ENCODE results near the gene NSD2. TPM values are rescaled to one million over a fixed set of nuclear protein-coding genes. Genes with fewer than 3 reads are reported as not detected.

The NSD2 gene
- total and polyA plus RNA-seq, 9 of the 15 experiments (the other 6 are each of a cell fraction or from before 2014, with no cell fraction given) = 6.4 to 126 (median 58.8) TPM

DNA sequence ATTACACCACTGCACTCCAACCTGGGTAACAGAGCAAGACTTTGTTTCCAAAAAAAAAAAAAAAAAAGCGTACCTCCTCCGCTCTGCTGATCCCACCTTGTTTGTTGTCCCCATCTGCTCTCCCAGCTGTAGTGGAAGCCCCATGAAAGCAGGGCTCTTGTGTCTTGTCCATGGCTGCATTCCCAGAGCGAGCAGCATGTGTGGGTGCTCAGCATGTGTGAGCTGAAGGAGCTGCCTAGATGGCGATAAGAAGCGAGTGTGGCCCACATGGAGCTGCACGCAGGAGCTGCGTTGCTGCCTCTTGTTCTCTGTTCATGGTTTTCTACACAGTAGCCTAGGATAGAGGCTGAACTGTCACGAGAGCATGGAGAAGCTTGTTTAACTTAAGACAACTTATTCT lies 12.4 kb downstream of the NSD2 start (continued):
- TF ChIP-seq TEAD4 (IDR thresholded peaks at IDR 0.05; ENCODE audit: low read length) (peak; percentile 69; the same call in 1 of the 2 replicates), TEAD4 (CRISPR knock-in tag; IDR thresholded peaks at IDR 0.05; ENCODE audit: borderline replicate concordance) (no peak), TGIF2 (CRISPR knock-in tag; IDR thresholded peaks at IDR 0.05) (no peak), RBM15 (IDR thresholded peaks at IDR 0.05; ENCODE audit: insufficient read depth, low read length) (no peak), ZNF311 (CRISPR knock-in tag; IDR thresholded peaks at IDR 0.05) (no peak), ZBED1 (IDR thresholded peaks at IDR 0.05) (no peak), SMARCB1 (IDR thresholded peaks at IDR 0.05; ENCODE audit: insufficient read length, low read depth) (no peak), PATZ1 (CRISPR knock-in tag; IDR thresholded peaks at IDR 0.05; ENCODE audit: borderline replicate concordance) (no peak), XRCC3 (IDR thresholded peaks at IDR 0.05) (no peak), HDGF (IDR thresholded peaks at IDR 0.05) (no peak), LCOR (CRISPR knock-in tag; IDR thresholded peaks at IDR 0.05) (no peak), FUS (optimal IDR thresholded peaks at IDR 0.05; ENCODE audit: low read depth, low read length) (no peak), HNRNPUL1 (IDR thresholded peaks at IDR 0.05; ENCODE audit: low read length) (no peak), ZBTB17 (CRISPR knock-in tag; IDR thresholded peaks at IDR 0.05) (no peak), SREBF1 (IDR thresholded peaks at IDR 0.05; ENCODE audit: borderline replicate concordance, low read depth, low read length) (no peak), RBM34 (IDR thresholded peaks at IDR 0.05; ENCODE audit: borderline replicate concordance, insufficient read depth, low read length) (no peak), NRF1 (conservative IDR thresholded peaks at IDR 0.05 in 1 of 2, IDR thresholded peaks at IDR 0.05 in 1 of 2) (0 out of 4 replicates have a peak, but pooled peaks of 1 of the 2 experiments have one; percentile 15), NFIC (IDR thresholded peaks at IDR 0.05) (0 out of 2 replicates have a peak, but pooled peaks have one; percentile 8), ZMIZ1 (IDR thresholded peaks at IDR 0.05; ENCODE audit: low read depth in 2 of 2, low read length in 2 of 2) (no peak), ZFX (CRISPR knock-in tag; IDR thresholded peaks at IDR 0.05) (no peak), CREB3 (tag; conservative IDR thresholded peaks at IDR 0.05; ENCODE audit: low read depth) (no peak), ZNF583 (CRISPR knock-in tag; IDR thresholded peaks at IDR 0.05) (no peak), TEAD2 (tag; IDR thresholded peaks at IDR 0.05) (no peak), SNIP1 (IDR thresholded peaks at IDR 0.05; ENCODE audit: low read depth) (no peak), XRCC5 (IDR thresholded peaks at IDR 0.05; ENCODE audit: low read depth, low read length) (no peak), MBD2 (IDR thresholded peaks at IDR 0.05; ENCODE audit: borderline replicate concordance, low read depth) (no peak), ZNF778 (CRISPR knock-in tag; IDR thresholded peaks at IDR 0.05) (no peak)

Data from K562 (cell line).